ENCODE results near the gene KRTAP5-8. TPM values are rescaled to one million over a fixed set of nuclear protein-coding genes. Genes with fewer than 3 reads are reported as not detected.

KRTAP5-8 gene
- total RNA-seq: not detected in 2 replicates

GRCh38 chr11:71537977-71538665 lies at the start of gene KRTAP5-8:
TSS of gene KRTAP5-8 (plus strand) at chr11:71538025. CDS start at chr11:71538056, 31 bp downstream.

GRCh38 chr11:71526796-71527575 lies 10.8 kb upstream of the KRTAP5-8 start, which contains the start of gene KRTAP5-7:
TSS of gene KRTAP5-7 (plus strand) at chr11:71527267. CDS start at chr11:71527301, 34 bp downstream.

GRCh38 chr11:71548120-71548519 lies 10.3 kb downstream of the KRTAP5-8 start, which contains the start of gene KRTAP5-9:
TSS of gene KRTAP5-9 (plus strand) at chr11:71548420. CDS start at chr11:71548658, 238 bp downstream.

GRCh38 chr11:71565263-71565662 lies 27.4 kb downstream of the KRTAP5-8 start, which contains the start of gene KRTAP5-10:
TSS of gene KRTAP5-10 (plus strand) at chr11:71565563. CDS start at chr11:71565588, 25 bp downstream.

GRCh38 chr11:71582309-71582895 lies 44.6 kb downstream of the KRTAP5-8 start, which contains the start of gene KRTAP5-11:
TSS of gene KRTAP5-11 (minus strand) at chr11:71582875. CDS start at chr11:71582837, 38 bp downstream.

Other genes starting within 250 kb of the KRTAP5-8 start
- 25.1 and 26.7 TPM in 2 replicates for gene DHCR7, start 89.6 kb upstream of the KRTAP5-8 start, total RNA-seq
- 94.6 and 104 TPM in 2 replicates for gene NADSYN1, start 84.8 kb upstream of the KRTAP5-8 start, total RNA-seq
- gene KRTAP5-7, start 10.8 kb upstream of the KRTAP5-8 start, total RNA-seq: not detected in 2 replicates
- not detected in 2 replicates for gene KRTAP5-9, start 10.4 kb downstream of the KRTAP5-8 start, total RNA-seq
- not detected in 2 replicates for gene KRTAP5-10, start 27.5 kb downstream of the KRTAP5-8 start, total RNA-seq
- not detected in 2 replicates for gene KRTAP5-11, start 44.9 kb downstream of the KRTAP5-8 start, total RNA-seq

Measured in endothelial cell of coronary artery (primary cell).